ENCODE results near the gene MLLT11. TPM values are rescaled to one million over a fixed set of nuclear protein-coding genes. Genes with fewer than 3 reads are reported as not detected.

The MLLT11 gene
- total RNA-seq, 1 donor from 2014 or later, result 3.0 TPM

DNA sequence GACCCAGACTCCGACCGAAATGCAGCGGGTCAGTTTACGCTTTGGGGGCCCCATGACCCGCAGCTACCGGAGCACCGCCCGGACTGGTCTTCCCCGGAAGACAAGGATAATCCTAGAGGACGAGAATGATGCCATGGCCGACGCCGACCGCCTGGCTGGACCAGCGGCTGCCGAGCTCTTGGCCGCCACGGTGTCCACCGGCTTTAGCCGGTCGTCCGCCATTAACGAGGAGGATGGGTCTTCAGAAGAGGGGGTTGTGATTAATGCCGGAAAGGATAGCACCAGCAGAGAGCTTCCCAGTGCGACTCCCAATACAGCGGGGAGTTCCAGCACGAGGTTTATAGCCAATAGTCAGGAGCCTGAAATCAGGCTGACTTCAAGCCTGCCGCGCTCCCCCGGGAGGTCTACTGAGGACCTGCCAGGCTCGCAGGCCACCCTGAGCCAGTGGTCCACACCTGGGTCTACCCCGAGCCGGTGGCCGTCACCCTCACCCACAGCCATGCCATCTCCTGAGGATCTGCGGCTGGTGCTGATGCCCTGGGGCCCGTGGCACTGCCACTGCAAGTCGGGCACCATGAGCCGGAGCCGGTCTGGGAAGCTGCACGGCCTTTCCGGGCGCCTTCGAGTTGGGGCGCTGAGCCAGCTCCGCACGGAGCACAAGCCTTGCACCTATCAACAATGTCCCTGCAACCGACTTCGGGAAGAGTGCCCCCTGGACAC is 12.1 kb upstream of the MLLT11 start:
- peak overlapping the region; percentile 84 for H3K27ac Mint-ChIP-seq
- peaks cover 45% of the 10 kb centered on the region for H3K4me1 Mint-ChIP-seq
- peak; percentile 86 for DNase-seq
- H3K27me3 Mint-ChIP-seq, result no peaks in the 10 kb centered on the region
- intact Hi-C loops (cut with micrococcal nuclease), result loop anchor here (1.0 to 2.0 kb wide), 3 partner anchors 9 to 39 kb away; partner anchors contain the start of genes GABPB2 and PRUNE1
- no peaks in the 10 kb centered on the region for H3K9me3 Mint-ChIP-seq
- H3K36me3 Mint-ChIP-seq (ENCODE audit: low read depth), result peaks cover 27% of the 10 kb centered on the region
- peak overlapping the region; percentile 93 for H3K4me3 Mint-ChIP-seq

DNA sequence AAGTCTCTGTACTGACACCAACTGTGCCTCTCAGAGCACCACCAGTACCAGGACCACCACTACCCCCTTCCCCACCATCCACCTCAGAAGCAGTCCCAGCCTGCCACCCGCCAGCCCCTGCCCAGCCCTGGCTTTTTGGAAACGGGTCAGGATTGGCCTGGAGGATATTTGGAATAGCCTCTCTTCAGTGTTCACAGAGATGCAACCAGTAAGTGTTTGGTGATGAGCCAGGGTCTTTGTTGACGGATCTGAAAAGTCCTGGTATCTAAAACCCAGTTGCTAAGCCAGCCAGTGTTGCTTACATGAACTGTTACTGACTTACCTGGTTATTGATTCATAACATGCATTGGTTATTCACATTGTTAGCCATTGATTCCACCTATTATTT is 11.6 kb upstream of the MLLT11 start:
- Mint-ChIP-seq H3K4me1 (peaks cover 40% of the 10 kb centered on the region), H3K9me3 (no peaks in the 10 kb centered on the region), H3K36me3 (ENCODE audit: low read depth) (peaks cover 29% of the 10 kb centered on the region), H3K27me3 (no peaks in the 10 kb centered on the region), H3K27ac (peak overlapping the region; percentile 84), H3K4me3 (peak overlapping the region; percentile 93)
- DNase-seq, result no peak
- intact Hi-C loops (cut with micrococcal nuclease), result loop anchor here (1.0 kb wide), 1 partner anchor 9 kb away; no protein-coding TSS in a partner anchor

DNA sequence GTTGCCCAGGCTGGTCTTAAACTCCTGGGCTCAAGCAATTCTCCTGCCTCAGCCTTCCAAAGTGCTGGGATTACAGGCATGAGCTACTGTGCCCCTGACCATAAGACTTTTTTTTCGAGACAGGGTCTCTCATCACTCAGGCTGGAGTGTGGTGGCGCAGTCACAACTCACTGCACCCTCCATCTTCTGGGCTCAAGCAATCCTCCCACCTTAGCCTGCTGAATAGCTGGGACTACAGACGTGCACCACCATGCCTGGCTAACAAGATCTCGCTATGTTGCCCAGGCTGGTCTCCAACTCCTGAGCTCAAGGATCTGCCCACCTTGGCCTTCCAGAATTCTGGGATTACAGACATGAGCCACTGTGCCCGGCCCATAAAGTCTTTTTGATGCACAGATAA is 10.7 kb upstream of the MLLT11 start:
- H3K27ac Mint-ChIP-seq, result peak overlapping the region; percentile 67
- no peak overlapping the region for H3K4me3 Mint-ChIP-seq
- H3K4me1 Mint-ChIP-seq, result peaks cover 42% of the 10 kb centered on the region

DNA sequence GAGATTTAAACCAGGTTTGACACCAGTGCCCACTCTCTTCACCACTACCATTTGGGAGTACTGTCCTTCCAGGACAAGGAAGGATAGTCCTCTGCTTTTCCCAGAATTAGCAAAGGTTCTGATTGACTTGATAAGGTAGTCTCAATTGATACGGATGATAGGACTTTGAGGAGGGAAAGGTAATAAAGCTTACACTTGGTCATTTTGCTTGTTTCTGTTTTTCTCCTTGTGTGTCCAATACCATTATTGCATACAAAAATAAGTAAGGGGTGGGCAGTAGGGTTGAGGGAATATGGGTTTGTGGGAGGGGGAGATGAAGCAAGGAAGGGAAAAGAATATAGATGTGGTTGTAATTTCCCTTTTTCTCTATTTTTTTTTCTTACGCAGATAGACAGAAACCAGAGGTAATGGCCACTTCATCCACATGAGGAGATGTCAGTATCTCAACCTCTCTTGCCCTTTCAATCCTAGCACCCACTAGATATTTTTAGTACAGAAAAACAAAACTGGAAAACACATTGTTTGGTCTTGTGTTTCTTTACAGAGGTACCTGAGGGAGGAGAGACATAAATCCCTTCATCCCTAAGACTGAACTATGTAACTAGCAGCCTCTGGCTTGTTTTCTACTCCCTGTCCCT is 10.0 kb upstream of the MLLT11 start:
- DNase-seq, result no peak
- no peak overlapping the region for H3K4me3 Mint-ChIP-seq
- H3K4me1 Mint-ChIP-seq, result peaks cover 48% of the 10 kb centered on the region
- peaks cover 42% of the 10 kb centered on the region for H3K36me3 Mint-ChIP-seq (ENCODE audit: low read depth)
- intact Hi-C loops (cut with micrococcal nuclease), result no loop called here
- peak overlapping the region; percentile 66 for H3K27ac Mint-ChIP-seq
- H3K27me3 Mint-ChIP-seq, result no peaks in the 10 kb centered on the region
- no peaks in the 10 kb centered on the region for H3K9me3 Mint-ChIP-seq

More for the DNA sequence above, 10.7 kb upstream of the MLLT11 start:
- Mint-ChIP-seq H3K36me3 (ENCODE audit: low read depth) (peaks cover 37% of the 10 kb centered on the region), H3K9me3 (no peaks in the 10 kb centered on the region), H3K27me3 (no peaks in the 10 kb centered on the region)
- DNase-seq, result peak; percentile 63
- intact Hi-C loops (cut with micrococcal nuclease), result no loop called here

DNA sequence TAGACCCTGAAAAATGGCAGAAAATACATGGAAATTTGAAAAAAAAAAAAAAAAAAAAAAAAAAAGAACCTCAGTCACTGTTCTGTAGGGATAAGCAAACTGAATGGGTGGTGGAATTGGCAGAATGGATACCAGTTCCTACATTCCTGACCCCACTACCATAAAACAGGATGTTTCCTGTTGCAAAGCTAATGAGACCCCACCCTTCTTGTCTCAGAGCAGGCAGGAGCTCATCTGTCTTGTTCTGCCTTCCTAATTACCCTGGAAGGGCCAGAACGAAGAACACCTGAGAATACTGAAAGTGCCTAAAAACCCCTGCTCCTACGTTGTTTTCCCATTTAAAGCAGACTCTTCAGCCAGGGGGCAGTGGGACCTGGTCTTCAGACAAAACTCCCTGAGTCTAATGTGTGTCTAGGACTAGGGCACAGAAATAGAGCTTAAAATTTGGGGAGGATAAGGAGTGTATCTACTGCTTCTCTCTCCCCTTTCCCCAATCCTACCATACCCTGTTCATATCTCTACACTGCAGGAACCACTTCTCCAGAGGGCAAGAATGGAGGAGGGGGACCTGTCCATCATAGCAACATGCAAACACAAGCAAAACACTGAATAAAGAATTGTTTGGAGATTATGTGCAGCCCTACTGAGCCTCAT is 8.7 kb upstream of the MLLT11 start:
- intact Hi-C loops (cut with micrococcal nuclease), result no loop called here
- no peak for DNase-seq
- Mint-ChIP-seq H3K27ac (no peak overlapping the region), H3K36me3 (ENCODE audit: low read depth) (peaks cover 55% of the 10 kb centered on the region), H3K4me1 (peaks cover 57% of the 10 kb centered on the region), H3K27me3 (no peaks in the 10 kb centered on the region), H3K9me3 (no peaks in the 10 kb centered on the region), H3K4me3 (no peak overlapping the region)

DNA sequence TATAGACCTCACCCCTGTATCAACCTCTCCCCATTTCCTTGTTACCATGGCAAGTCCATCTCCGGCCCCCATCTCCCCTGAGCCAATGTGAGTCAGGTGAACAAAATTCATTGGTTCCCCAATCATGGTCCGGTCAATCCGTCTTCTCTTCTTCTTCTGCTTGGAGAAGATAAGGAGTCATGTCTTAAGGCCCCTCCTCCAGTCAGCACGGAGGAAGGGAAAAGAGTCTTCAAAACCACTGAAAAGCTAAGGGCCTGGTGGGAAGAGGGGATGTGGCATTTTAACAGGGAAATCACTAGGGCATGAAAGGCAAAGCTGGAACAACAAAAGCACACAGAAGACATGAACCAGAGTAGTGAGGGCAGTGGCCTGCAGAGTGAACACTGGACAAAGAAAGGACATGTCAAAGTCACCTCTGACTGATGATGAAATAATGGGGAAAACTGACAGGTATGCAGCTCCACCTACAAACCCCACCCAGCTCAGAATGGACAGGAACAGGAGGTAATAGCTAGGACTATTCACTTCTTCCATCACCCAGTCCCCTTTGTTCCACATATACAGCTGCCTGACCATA is 5.1 kb upstream of the MLLT11 start:
- peak overlapping the region; percentile 99 for H3K4me3 Mint-ChIP-seq
- H3K27me3 Mint-ChIP-seq, result no peaks in the 10 kb centered on the region
- H3K36me3 Mint-ChIP-seq (ENCODE audit: low read depth), result peaks cover 80% of the 10 kb centered on the region
- H3K27ac Mint-ChIP-seq, result peak overlapping the region; percentile 99
- H3K9me3 Mint-ChIP-seq, result no peaks in the 10 kb centered on the region
- H3K4me1 Mint-ChIP-seq, result peaks cover 58% of the 10 kb centered on the region
- DNase-seq, result no peak
- intact Hi-C loops (cut with micrococcal nuclease), result loop anchor here (5.0 kb wide), 5 partner anchors 33 to 493 kb away; partner anchors contain the start of genes ARNT, ENSA and TNFAIP8L2

DNA sequence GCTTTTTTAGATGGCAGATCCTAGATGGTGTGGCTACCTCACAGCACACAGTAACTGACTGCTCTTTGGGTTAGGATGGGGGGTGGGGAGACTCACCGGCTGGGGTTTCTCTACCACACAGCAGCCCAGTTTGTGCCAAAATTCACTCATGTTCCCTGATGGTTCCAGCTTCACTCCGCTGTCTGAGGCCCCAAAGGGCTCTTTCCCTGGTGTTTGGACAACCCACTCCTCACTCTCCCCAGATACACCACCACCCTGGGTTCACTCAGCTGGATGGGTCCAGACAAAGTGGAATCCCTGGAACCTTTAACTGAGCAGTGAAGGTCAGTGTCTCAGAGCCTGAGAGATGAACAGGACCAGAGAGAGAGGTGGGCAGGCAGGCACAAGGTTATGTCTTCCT is 4.6 kb upstream of the MLLT11 start:
- intact Hi-C loops (cut with micrococcal nuclease), result loop anchor here (5.0 kb wide), 5 partner anchors 33 to 493 kb away; partner anchors contain the start of genes ARNT, ENSA and TNFAIP8L2
- H3K27me3 Mint-ChIP-seq, result no peaks in the 10 kb centered on the region
- H3K36me3 Mint-ChIP-seq (ENCODE audit: low read depth), result peaks cover 76% of the 10 kb centered on the region
- no peaks in the 10 kb centered on the region for H3K9me3 Mint-ChIP-seq
- peak; percentile 61 for DNase-seq
- H3K4me3 Mint-ChIP-seq, result peak overlapping the region; percentile 99
- H3K4me1 Mint-ChIP-seq, result peaks cover 58% of the 10 kb centered on the region
- peak overlapping the region; percentile 99 for H3K27ac Mint-ChIP-seq

DNA sequence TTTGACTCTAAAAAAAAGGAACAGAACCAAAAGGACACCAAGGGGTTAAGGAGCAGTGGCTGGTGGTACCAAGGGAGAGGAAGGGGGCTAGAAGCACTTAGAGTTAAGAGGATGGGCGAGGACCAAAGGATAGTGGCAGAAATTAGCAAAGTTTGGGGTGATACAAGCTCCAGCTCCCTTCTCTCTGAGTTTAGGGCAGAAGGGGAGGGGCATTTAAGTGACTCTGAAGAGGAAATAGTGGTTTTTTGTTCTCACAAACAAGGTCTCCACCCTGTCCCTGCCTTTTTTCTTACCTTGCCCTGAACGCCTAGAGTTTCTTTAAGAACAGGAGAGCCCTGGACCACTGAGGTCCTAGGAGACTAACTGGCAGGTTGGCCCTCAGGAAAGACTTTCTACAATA is 4.0 kb upstream of the MLLT11 start:
- peak; percentile 87 for DNase-seq
- peaks cover 71% of the 10 kb centered on the region for H3K36me3 Mint-ChIP-seq (ENCODE audit: low read depth)
- intact Hi-C loops (cut with micrococcal nuclease), result loop anchor here (2.0 to 5.0 kb wide), 6 partner anchors 34 to 494 kb away; partner anchors contain the start of genes ARNT, ENSA, PRUNE1 and TNFAIP8L2
- H3K27ac Mint-ChIP-seq, result peak overlapping the region; percentile 99
- H3K27me3 Mint-ChIP-seq, result no peaks in the 10 kb centered on the region
- peak overlapping the region; percentile 99 for H3K4me3 Mint-ChIP-seq
- peaks cover 64% of the 10 kb centered on the region for H3K4me1 Mint-ChIP-seq
- no peaks in the 10 kb centered on the region for H3K9me3 Mint-ChIP-seq

DNA sequence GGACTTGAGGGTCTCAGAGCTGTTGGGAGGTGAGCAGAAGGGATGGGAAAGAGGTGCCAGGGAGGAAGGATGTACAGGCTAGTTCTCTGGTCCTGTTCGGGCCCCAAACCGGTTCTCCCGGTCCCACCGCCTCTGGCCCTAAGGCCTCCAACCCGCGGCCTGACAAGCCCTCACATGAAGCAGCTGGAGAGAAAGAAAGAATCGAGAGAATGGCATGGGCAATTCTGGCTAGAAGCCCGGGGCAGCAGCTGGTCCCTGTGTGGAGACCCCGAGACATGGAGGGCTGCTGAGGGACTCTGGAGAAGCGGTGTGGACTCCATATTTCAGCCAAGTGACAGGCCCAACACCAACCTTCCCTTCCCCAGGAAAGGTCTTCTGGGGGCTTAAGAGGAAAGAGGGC is 1.5 kb upstream of the MLLT11 start:
- Mint-ChIP-seq H3K27me3 (no peaks in the 10 kb centered on the region), H3K36me3 (ENCODE audit: low read depth) (peaks cover 55% of the 10 kb centered on the region), H3K4me3 (peak overlapping the region; percentile 99), H3K27ac (peak overlapping the region; percentile 99), H3K4me1 (peaks cover 65% of the 10 kb centered on the region), H3K9me3 (no peaks in the 10 kb centered on the region)
- intact Hi-C loops (cut with micrococcal nuclease), result loop anchor here (1.0 to 5.0 kb wide), 7 partner anchors 12 to 496 kb away; partner anchors contain the start of genes ARNT, ENSA, GABPB2 and TNFAIP8L2
- DNase-seq, result peak; percentile 78

DNA sequence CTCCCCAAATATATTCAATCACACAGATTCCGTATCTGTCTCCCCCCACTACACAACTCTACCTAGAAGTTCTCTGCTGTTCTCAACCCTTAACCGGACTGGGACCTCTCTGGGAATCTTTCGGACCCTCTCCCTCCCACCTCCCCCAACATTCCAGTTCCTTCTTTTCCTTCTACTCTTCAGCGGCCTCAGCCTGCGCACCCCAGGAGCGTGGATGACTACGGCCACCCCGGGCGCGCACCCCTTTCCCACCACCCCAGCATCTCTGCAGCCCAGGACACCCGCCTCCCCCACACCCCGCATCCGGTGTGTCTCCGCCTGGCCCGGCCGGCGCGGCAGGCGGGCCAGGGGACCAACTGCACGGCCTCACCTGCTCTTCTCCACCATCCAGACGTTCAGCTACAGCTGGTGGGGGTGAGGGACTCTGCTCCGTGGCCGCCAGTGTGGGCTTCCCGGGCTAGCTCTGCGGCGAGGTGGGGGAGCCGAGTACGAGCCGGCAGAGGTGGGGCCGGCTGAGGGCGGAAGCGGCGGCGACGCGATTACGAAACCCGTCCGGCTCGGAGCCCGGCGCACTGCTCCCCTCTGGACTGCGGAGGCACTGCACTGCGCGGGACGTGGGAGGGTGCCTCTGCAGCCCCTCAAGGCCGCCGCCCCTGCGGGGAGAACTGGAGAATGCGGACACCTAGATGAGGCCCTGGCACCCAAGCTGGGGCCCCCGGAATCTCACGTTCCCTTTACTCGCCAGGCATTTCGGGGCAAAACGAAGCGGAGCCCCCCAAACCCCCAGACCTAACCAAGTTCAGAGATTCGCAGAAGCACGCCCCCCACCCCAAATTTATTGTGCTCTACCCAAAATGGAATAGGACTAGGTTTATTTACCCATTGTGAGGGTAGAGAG is 839 bp upstream of the MLLT11 start, which contains the start of gene CDC42SE1:
TSS of gene CDC42SE1 (minus strand) at position 514 of the 898 bp plus-strand sequence. CDS start 3,892 bp downstream, outside the sequence.
- peak; percentile 96 for DNase-seq
- peaks cover 48% of the 10 kb centered on the region for H3K36me3 Mint-ChIP-seq (ENCODE audit: low read depth)
- H3K4me1 Mint-ChIP-seq, result peaks cover 62% of the 10 kb centered on the region
- no peaks in the 10 kb centered on the region for H3K27me3 Mint-ChIP-seq
- intact Hi-C loops (cut with micrococcal nuclease), result loop anchor here (1.0 to 5.0 kb wide), 7 partner anchors 11 to 497 kb away; partner anchors contain the start of genes ARNT, ENSA, GABPB2 and TNFAIP8L2
- peak within 1 kb of the TSS; percentile 99 for H3K27ac Mint-ChIP-seq
- H3K9me3 Mint-ChIP-seq, result no peaks in the 10 kb centered on the region
- peak within 1 kb of the TSS; percentile 99 for H3K4me3 Mint-ChIP-seq

DNA sequence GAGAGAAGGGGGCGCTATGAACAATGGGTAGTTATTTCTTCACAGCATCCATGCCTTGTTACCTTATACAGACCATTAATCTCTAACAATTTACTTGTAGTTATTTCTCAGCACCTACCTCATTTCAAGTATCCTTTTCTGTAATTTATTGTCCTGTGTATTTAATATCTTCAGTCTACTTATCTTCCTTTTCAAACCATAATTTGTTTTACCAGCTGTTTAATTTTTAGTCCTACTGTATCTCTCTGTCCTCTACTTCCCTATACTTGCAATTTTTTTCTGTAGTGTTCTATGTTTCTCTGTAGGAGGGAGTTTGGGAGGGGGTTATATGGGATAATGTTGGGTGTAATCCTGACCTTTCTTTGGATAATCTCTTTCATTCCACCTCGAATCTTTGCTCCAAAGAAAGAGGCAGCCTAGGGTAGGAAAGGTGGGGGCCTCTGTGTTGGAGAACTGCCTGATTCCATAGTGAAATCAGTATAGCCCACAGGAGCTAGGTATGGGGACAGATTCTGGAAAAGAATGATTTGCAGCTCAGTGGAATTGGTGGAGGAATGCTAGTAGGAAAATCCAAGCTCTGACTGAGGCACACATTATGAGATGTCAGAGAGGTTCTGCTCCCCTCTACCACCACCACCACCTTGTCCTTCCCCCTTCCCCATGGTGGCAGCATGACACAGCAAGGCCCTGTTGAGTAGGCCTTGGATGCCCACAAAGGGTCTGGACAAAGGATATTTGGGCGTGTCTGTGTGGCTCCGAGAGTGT is 642 bp downstream of the MLLT11 start:
- intact Hi-C loops (cut with micrococcal nuclease), result no loop called here
- Mint-ChIP-seq H3K9me3 (no peaks in the 10 kb centered on the region), H3K27ac (peak overlapping the region; percentile 99), H3K27me3 (no peaks in the 10 kb centered on the region), H3K4me1 (peaks cover 49% of the 10 kb centered on the region), H3K4me3 (peak overlapping the region; percentile 99), H3K36me3 (ENCODE audit: low read depth) (peaks cover 34% of the 10 kb centered on the region)
- no peak for DNase-seq

DNA sequence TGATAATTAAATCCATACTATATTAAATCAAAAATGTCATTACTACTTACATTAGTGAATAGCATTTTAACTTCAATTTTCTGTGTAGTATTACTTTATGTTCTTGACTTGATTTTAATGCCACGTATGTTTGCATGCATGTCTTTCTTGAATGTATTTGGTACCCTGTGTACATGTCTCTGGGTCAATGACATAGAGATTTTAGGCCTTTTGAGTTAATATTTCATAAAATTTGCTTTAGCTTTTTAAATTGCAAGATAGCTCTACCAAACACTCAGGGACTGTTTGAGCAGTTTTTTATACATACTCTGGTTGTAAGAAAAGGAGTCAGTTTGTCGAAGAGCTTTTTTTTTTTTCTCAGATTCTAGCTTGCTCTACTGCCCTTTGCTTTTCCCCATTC is 1.5 kb downstream of the MLLT11 start:
- Mint-ChIP-seq H3K4me3 (no peak overlapping the region), H3K9me3 (no peaks in the 10 kb centered on the region), H3K36me3 (ENCODE audit: low read depth) (peaks cover 29% of the 10 kb centered on the region), H3K27ac (no peak overlapping the region), H3K4me1 (peaks cover 40% of the 10 kb centered on the region), H3K27me3 (no peaks in the 10 kb centered on the region)
- no peak for DNase-seq
- intact Hi-C loops (cut with micrococcal nuclease), result no loop called here
